K562 (cell line): ENCODE results near the gene CHAC1. TPM values are rescaled to one million over a fixed set of nuclear protein-coding genes. Genes with fewer than 3 reads are reported as not detected.

Experiments
- ATAC-seq: fragments of 200-7000 bp; cut with Tn5 transposase; 3 replicates; pipeline ENCODE4 v1.9.1; 2020; ENCODE audit warnings: moderate library complexity
- BruUV-seq: library from RNA; stranded (reverse); fragments of 400-500 nt; replicated peaks from 2 replicates; lab custom pipeline; 2021; lab: Mats Ljungman, UMichigan
- CTCF ChIA-PET: fragments of 300-600 bp; formaldehyde crosslinking; extraction: SDS; loops from one replicate; lab custom pipeline; 2021; ENCODE audit warnings: low intra/inter-chr PET ratio; lab: Yijun Ruan, JAX
- POLR2A ChIA-PET: fragments of 300-600, 350-650 bp; sonication (Branson Sonifier 250); formaldehyde crosslinking; extraction: SDS; loops from one replicate; lab custom pipeline; 2021; ENCODE audit warnings: antibody characterized with exemption, inconsistent platforms; lab: Yijun Ruan, JAX
- DNase-seq, 4 experiments: peaks; one replicate each; pipeline versions ENCODE4 v3.0.0 to v3.0.0-alpha.2; 2011 to 2018; ENCODE audit warnings: low spot score in 3 of 4, mixed read lengths in 3 of 4; ENCODE audit errors: extremely low read depth in 1 of 4
- FAIRE-seq: peaks from 2 replicates; lab custom pipeline; 2011; peaks lifted over from hg19 to GRCh38; lab: Jason Lieb, UNC
- H2AFZ ChIP-seq: 2 replicates; pipeline ENCODE4 v1.6.0; 2011; ENCODE audit warnings: low read depth, low read length, control low read depth, inconsistent platforms
- H3K27ac ChIP-seq: fragments of 200-600 bp; 3 replicates; pipeline ENCODE4 v1.8.0; 2011; ENCODE audit warnings: low read depth, mild to moderate bottlenecking, control low read depth, inconsistent platforms, low read length, moderate library complexity, mixed read lengths; ENCODE audit errors: extremely low read depth
- H3K27me3 ChIP-seq, 2 experiments: fragments of 300-600 bp in 1 of 2; 2 replicates in 1 of 2; 3 replicates in 1 of 2; pipeline versions ENCODE4 v1.6.0 to v1.8.0; 2011; ENCODE audit warnings: inconsistent platforms in 2 of 2, low read length in 2 of 2, mild to moderate bottlenecking in 1 of 2, mixed read lengths in 1 of 2, moderate library complexity in 1 of 2; ENCODE audit not compliant: control insufficient read depth in 2 of 2, insufficient read depth in 2 of 2
- H3K36me3 ChIP-seq: fragments of 300-600 bp; 3 replicates; pipeline ENCODE4 v1.8.0; 2011; ENCODE audit warnings: mild to moderate bottlenecking, low read length, inconsistent platforms; ENCODE audit not compliant: control insufficient read depth, insufficient read depth
- H3K4me1 ChIP-seq, 2 experiments: fragments of 200-600 bp in 1 of 2; replicated peaks in 1 of 2; 2 replicates in 1 of 2; 3 replicates in 1 of 2; pipeline versions ENCODE4 v1.5.1 to v1.8.0; 2011; ENCODE audit warnings: inconsistent platforms in 2 of 2, low read length in 2 of 2, mild to moderate bottlenecking in 1 of 2, mixed read lengths in 1 of 2, moderate library complexity in 1 of 2; ENCODE audit not compliant: control insufficient read depth in 2 of 2, insufficient read depth in 2 of 2
- H3K4me2 ChIP-seq: 2 replicates; pipeline ENCODE4 v1.6.1; 2011; ENCODE audit warnings: low read length, control low read depth, inconsistent platforms, mixed read lengths; ENCODE audit not compliant: insufficient read depth
- H3K4me3 ChIP-seq: fragments of 200-600 bp; sonication (generic), shearing (Covaris generic); 2 replicates; pipeline ENCODE4 v1.5.1; 2016; ENCODE audit warnings: control low read depth, inconsistent platforms
- H3K79me2 ChIP-seq: fragments of 200-600 bp; 3 replicates; pipeline ENCODE4 v1.8.0; 2011; ENCODE audit warnings: low read length, inconsistent platforms; ENCODE audit not compliant: control insufficient read depth, insufficient read depth
- H3K9ac ChIP-seq, 2 experiments: 2 replicates each; pipeline versions ENCODE4 v1.6.0 to v1.6.1; 2011; ENCODE audit warnings: low read depth in 2 of 2, low read length in 2 of 2, control low read depth in 1 of 2, inconsistent platforms in 1 of 2, mild to moderate bottlenecking in 1 of 2, mixed read lengths in 1 of 2; ENCODE audit not compliant: insufficient read depth in 1 of 2
- H3K9me1 ChIP-seq: one replicate; pipeline ENCODE4 v1.6.0; 2011; ENCODE audit warnings: inconsistent platforms, mild to moderate bottlenecking, low read length, moderate library complexity; ENCODE audit not compliant: control insufficient read depth, insufficient read depth
- H3K9me3 ChIP-seq: replicated peaks from 2 replicates; pipeline ENCODE4 v1.5.1; 2011; ENCODE audit warnings: low read depth, low read length, inconsistent platforms; ENCODE audit not compliant: control insufficient read depth, insufficient read depth
- H4K20me1 ChIP-seq: replicated peaks from 2 replicates; pipeline ENCODE4 v1.6.1; 2011; ENCODE audit warnings: low read length, inconsistent platforms, mixed read lengths; ENCODE audit not compliant: control insufficient read depth, insufficient read depth
- ELF2 ChIP-seq: fragments of 250-450 bp; sonication (Bioruptor Pico); IDR thresholded peaks from 2 replicates; pipeline ENCODE4 v1.5.0; 2021; ENCODE audit warnings: mild to moderate bottlenecking
- EWSR1 ChIP-seq: fragments of 450-650 bp; IDR thresholded peaks from 2 replicates; pipeline ENCODE4 v1.6.1; 2018; ENCODE audit warnings: borderline replicate concordance, mild to moderate bottlenecking, low read depth, moderate library complexity; ENCODE audit not compliant: partially characterized antibody
- HDAC8 ChIP-seq: fragments of 450-650 bp; IDR thresholded peaks from 2 replicates; pipeline ENCODE4 v1.6.1; 2016; ENCODE audit warnings: mild to moderate bottlenecking, missing genetic modification characterization, moderate library complexity, missing compliant biosample characterization
- POLR2G ChIP-seq: fragments of 200-400 bp; formaldehyde crosslinking; IDR thresholded peaks from 2 replicates; pipeline ENCODE4 v1.6.1; 2017; ENCODE audit warnings: low read depth, mild to moderate bottlenecking, antibody characterized with exemption, low read length, moderate library complexity
- RBFOX2 ChIP-seq: fragments of 200-400 bp; formaldehyde crosslinking; IDR thresholded peaks from 2 replicates; pipeline ENCODE4 v1.6.1; 2017; ENCODE audit warnings: low read depth, mild to moderate bottlenecking, low read length, moderate library complexity
- ZNF778 ChIP-seq: fragments of 450-650 bp; formaldehyde crosslinking; IDR thresholded peaks from 2 replicates; pipeline ENCODE4 v1.4.0; 2020; ENCODE audit warnings: mild to moderate bottlenecking, moderate library complexity
- WGBS: fragments of 100-300 bp; shearing (Covaris generic); methylation state at CpG from one replicate; pipeline ENCODE4 v1.1.6; 2016; ENCODE audit warnings: low coverage, mixed read lengths; ENCODE audit not compliant: insufficient coverage; ENCODE audit errors: missing lambda C conversion rate; 5-methylcytosine and 5-hydroxymethylcytosine counted together
- in situ Hi-C: fragments of 300-500 bp; cut with MboI; formaldehyde crosslinking; loops from 4 replicates; pipeline ENCODE4 v1.15.0; 2018; ENCODE audit warnings: inconsistent platforms, mixed read lengths
- intact Hi-C: fragments of 100-400 bp; cut with micrococcal nuclease; formaldehyde crosslinking; loops from 2 replicates; pipeline ENCODE4 v1.14.2; 2022
- polyA plus RNA-seq, 8 experiments: library from polyadenylated mRNA; depleted of rRNA in 4 of 8; stranded (reverse) in 5 of 8; unstranded in 3 of 8; fragments of >200 nt; fragmentation: Nextera tagmentation in 2 of 8; fragmentation: Illumina TruSeq in 1 of 8; extraction: Ambion mirVana in 2 of 8; extraction: Trizol in 1 of 8; gene quantifications; 2 replicates each; pipeline versions ENCODE4 v1.2.1 to v1.2.3, GENCODE V29; 2011 to 2014; ENCODE audit warnings: inconsistent platforms in 1 of 8, missing spikeins in 1 of 8
- total RNA-seq, 7 experiments: library from RNA; depleted of rRNA in 6 of 7; stranded (reverse); fragments of >200 nt in 6 of 7; fragmentation: Illumina TruSeq in 2 of 7; extraction: Trizol in 2 of 7; gene quantifications; 2 replicates each; pipeline versions ENCODE4 v1.2.1 to v1.2.3, GENCODE V29; 2011 to 2021; ENCODE audit warnings: low replicate concordance in 1 of 7
- TF ChIP-seq, protein P1 (sequence below): fragments of 250-450 bp; sonication (Bioruptor Pico); IDR thresholded peaks from 2 replicates; pipeline ENCODE4 v1.4.0; 2020

CHAC1 gene
- total and polyA plus RNA-seq, 9 of the 15 experiments (the other 6 are each of a cell fraction or from before 2014, with no cell fraction given), result 0.47 to 39.0 (median 7.5) TPM

DNA sequence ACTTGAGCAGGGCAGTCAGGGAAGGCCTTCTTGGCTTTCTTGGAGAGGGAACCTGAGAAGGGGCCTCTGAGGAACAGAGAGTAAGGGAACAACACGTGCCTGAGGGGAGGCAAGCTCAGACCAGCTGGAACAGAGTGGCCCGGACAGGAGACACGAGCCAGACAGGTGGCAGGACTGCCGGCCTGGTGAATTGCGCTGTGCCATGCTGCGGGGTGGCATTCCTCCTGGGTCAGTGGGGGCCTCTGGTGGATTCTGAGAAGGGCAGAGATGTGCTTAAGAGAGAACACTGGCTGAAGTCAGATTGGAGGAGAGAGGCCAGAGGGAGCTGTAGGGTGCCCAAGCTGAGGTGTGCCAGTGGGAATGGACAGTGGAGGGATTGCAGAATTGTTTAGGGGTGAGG lies 4.9 kb downstream of the CHAC1 start (continued):
- TF ChIP-seq, protein P1, sequence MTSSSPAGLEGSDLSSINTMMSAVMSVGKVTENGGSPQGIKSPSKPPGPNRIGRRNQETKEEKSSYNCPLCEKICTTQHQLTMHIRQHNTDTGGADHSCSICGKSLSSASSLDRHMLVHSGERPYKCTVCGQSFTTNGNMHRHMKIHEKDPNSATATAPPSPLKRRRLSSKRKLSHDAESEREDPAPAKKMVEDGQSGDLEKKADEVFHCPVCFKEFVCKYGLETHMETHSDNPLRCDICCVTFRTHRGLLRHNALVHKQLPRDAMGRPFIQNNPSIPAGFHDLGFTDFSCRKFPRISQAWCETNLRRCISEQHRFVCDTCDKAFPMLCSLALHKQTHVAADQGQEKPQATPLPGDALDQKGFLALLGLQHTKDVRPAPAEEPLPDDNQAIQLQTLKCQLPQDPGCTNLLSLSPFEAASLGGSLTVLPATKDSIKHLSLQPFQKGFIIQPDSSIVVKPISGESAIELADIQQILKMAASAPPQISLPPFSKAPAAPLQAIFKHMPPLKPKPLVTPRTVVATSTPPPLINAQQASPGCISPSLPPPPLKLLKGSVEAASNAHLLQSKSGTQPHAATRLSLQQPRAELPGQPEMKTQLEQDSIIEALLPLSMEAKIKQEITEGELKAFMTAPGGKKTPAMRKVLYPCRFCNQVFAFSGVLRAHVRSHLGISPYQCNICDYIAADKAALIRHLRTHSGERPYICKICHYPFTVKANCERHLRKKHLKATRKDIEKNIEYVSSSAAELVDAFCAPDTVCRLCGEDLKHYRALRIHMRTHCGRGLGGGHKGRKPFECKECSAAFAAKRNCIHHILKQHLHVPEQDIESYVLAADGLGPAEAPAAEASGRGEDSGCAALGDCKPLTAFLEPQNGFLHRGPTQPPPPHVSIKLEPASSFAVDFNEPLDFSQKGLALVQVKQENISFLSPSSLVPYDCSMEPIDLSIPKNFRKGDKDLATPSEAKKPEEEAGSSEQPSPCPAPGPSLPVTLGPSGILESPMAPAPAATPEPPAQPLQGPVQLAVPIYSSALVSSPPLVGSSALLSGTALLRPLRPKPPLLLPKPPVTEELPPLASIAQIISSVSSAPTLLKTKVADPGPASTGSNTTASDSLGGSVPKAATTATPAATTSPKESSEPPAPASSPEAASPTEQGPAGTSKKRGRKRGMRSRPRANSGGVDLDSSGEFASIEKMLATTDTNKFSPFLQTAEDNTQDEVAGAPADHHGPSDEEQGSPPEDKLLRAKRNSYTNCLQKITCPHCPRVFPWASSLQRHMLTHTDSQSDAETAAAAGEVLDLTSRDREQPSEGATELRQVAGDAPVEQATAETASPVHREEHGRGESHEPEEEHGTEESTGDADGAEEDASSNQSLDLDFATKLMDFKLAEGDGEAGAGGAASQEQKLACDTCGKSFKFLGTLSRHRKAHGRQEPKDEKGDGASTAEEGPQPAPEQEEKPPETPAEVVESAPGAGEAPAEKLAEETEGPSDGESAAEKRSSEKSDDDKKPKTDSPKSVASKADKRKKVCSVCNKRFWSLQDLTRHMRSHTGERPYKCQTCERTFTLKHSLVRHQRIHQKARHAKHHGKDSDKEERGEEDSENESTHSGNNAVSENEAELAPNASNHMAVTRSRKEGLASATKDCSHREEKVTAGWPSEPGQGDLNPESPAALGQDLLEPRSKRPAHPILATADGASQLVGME (CRISPR knock-in tag), result no peak

DNA sequence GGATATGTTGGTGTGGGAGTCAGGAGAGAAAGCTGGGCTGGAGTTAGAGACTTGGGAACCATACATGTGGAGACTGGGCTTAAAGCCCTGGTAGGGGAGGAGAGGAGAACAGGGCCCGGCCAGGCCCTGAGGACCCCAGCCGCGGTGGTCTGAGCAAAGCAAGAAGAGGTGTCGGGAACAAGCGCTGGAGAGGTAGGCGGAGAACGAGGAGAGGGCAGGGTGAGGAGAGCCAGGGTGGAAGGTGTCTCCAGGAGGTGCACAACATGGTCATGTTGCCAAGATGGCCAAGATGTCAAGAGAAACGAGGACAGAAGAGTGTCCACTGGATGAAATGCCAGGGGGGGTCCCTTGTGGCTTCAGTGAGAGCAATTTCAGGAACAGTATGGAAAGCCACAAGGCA lies 5.5 kb downstream of the CHAC1 start:
- intact Hi-C loops, result no loop called here
- Histone ChIP-seq H2AFZ (no peak overlapping the region), H4K20me1 (peaks cover 5% of the 10 kb centered on the region; the same call in 1 of the 2 replicates), H3K27me3 (no peaks in the 10 kb centered on the region), H3K4me2 (no peak overlapping the region), H3K79me2 (peaks cover 6% of the 10 kb centered on the region; the same call in 2 of the 3 replicates)
- in situ Hi-C loops, result no loop called here
- FAIRE-seq, result no peak
- TF ChIP-seq RBFOX2 (peak; percentile 47), ZNF778 (CRISPR knock-in tag) (no peak), HDAC8 (tag) (no peak), ELF2 (CRISPR knock-in tag) (no peak), POLR2G (peak; percentile 43; the same call in 1 of the 2 replicates), EWSR1 (no peak)
- TF ChIP-seq, all 486 proteins: peak for 2
- Histone ChIP-seq H3K9me3 (no peaks in the 10 kb centered on the region), H3K9me1 (peaks cover 2% of the 10 kb centered on the region), H3K27ac (no peak overlapping the region), H3K4me3 (no peak overlapping the region), H3K9ac (no peak overlapping the region), H3K36me3 (no peaks in the 10 kb centered on the region; the same call in 2 of the 3 replicates), H3K4me1 (peaks cover 7 to 29% of the 10 kb centered on the region in 2 experiments; a peak in 4 of 5 replicates)
- no TSS peak for BruUV-seq
- DNase-seq (no peak), ATAC-seq (no peak)
- WGBS, result 46% methylated on average over 8 of the region's 8 CpGs
- ChIA-PET POLR2A (interaction anchor here (0.6 to 1.5 kb wide), 6 partner anchors 8 to 73 kb away, joined by 3 to 8 read pairs (median 3); no protein-coding TSS in a partner anchor), CTCF (no interaction called here)
